IMR-90 (cell line): Measurements from ENCODE around the gene OR5M8. TPM values are rescaled to one million over a fixed set of nuclear protein-coding genes. Genes with fewer than 3 reads are reported as not detected.

ENCODE experiments used
- ATAC-seq: fragments of 200-7000 bp; cut with Tn5 transposase; 2 replicates; pipeline ENCODE4 v1.9.1; 2020; ENCODE audit warnings: low read depth, mild to moderate bottlenecking, moderate library complexity
- BruUV-seq: library from RNA; stranded (reverse); fragments of 400-500 nt; replicated peaks from 2 replicates; lab custom pipeline; 2021; lab: Mats Ljungman, UMichigan
- CTCF ChIA-PET: fragments of 300-600 bp; formaldehyde crosslinking; extraction: SDS; loops from one replicate; lab custom pipeline; 2021; ENCODE audit warnings: antibody characterized with exemption; lab: Yijun Ruan, JAX
- POLR2A ChIA-PET: fragments of 300-600 bp; sonication (Branson Sonifier 250); formaldehyde crosslinking; loops from one replicate; lab custom pipeline; 2022; ENCODE audit warnings: antibody characterized with exemption; ENCODE audit not compliant: unreplicated experiment; lab: Charles Lee
- DNase-seq: peaks from one replicate; pipeline ENCODE4 v3.0.0; 2013
- H2AFZ ChIP-seq: replicated peaks from 2 replicates; pipeline ENCODE3; 2013; ENCODE audit warnings: low read length, mild to moderate bottlenecking; ENCODE audit not compliant: poor library complexity
- H2AK5ac ChIP-seq: 2 replicates; pipeline ENCODE4 v1.6.1; 2013; ENCODE audit warnings: low read depth, low read length, inconsistent platforms
- H2AK9ac ChIP-seq: replicated peaks from 2 replicates; pipeline ENCODE3; 2013; ENCODE audit warnings: mild to moderate bottlenecking, low read depth, low read length, moderate library complexity; ENCODE audit not compliant: poor library complexity
- H2BK120ac ChIP-seq: 2 replicates; pipeline ENCODE4 v1.6.1; 2013; ENCODE audit warnings: low read depth, low read length, inconsistent platforms
- H2BK15ac ChIP-seq: 3 replicates; pipeline ENCODE4 v1.6.1; 2013; ENCODE audit warnings: low read depth, low read length, inconsistent platforms
- H2BK20ac ChIP-seq: 2 replicates; pipeline ENCODE4 v1.6.1; 2013; ENCODE audit warnings: low read depth, mild to moderate bottlenecking, inconsistent platforms, low read length, moderate library complexity
- H2BK5ac ChIP-seq: 2 replicates; pipeline ENCODE4 v1.6.1; 2013; ENCODE audit warnings: mild to moderate bottlenecking, low read depth, low read length, inconsistent platforms; ENCODE audit not compliant: poor library complexity, severe bottlenecking
- H3K14ac ChIP-seq: replicated peaks from 2 replicates; pipeline ENCODE4 v1.6.1; 2013; ENCODE audit warnings: low read depth, low read length, inconsistent platforms
- H3K18ac ChIP-seq: 2 replicates; pipeline ENCODE4 v1.6.1; 2013; ENCODE audit warnings: low read depth, low read length, control low read depth
- H3K23ac ChIP-seq: 2 replicates; pipeline ENCODE4 v1.6.1; 2013; ENCODE audit warnings: low read depth, low read length, inconsistent platforms
- H3K27ac ChIP-seq: 2 replicates; pipeline ENCODE4 v1.5.1; 2013; ENCODE audit warnings: mild to moderate bottlenecking, control low read depth, low read length; ENCODE audit not compliant: insufficient read depth
- H3K27me3 ChIP-seq: 2 replicates; pipeline ENCODE4 v1.6.1; 2013; ENCODE audit warnings: low read length; ENCODE audit not compliant: control insufficient read depth, insufficient read depth
- H3K36me3 ChIP-seq: 2 replicates; pipeline ENCODE4 v1.6.1; 2013; ENCODE audit warnings: low read length, mixed read lengths; ENCODE audit not compliant: control insufficient read depth, insufficient read depth
- H3K4ac ChIP-seq: 2 replicates; pipeline ENCODE4 v1.6.1; 2013; ENCODE audit warnings: low read depth, low read length, inconsistent platforms
- H3K4me1 ChIP-seq: 2 replicates; pipeline ENCODE4 v1.6.1; 2013; ENCODE audit warnings: low read length, mixed read lengths; ENCODE audit not compliant: control insufficient read depth, insufficient read depth
- H3K4me2 ChIP-seq: 2 replicates; pipeline ENCODE4 v1.6.1; 2013; ENCODE audit warnings: low read depth, mild to moderate bottlenecking, control low read depth, low read length, moderate library complexity
- H3K4me3 ChIP-seq: 2 replicates; pipeline ENCODE4 v1.5.1; 2013; ENCODE audit warnings: low read depth, mild to moderate bottlenecking, control low read depth, low read length, moderate library complexity; ENCODE audit not compliant: insufficient read depth
- H3K56ac ChIP-seq: 2 replicates; pipeline ENCODE4 v1.6.1; 2013; ENCODE audit warnings: low read length, inconsistent platforms; ENCODE audit not compliant: insufficient read depth; ENCODE audit errors: extremely low read depth
- H3K79me1 ChIP-seq, 2 experiments: 2 replicates each; pipeline ENCODE4 v1.6.1; 2013; ENCODE audit warnings: low read length in 2 of 2, inconsistent platforms in 1 of 2, low read depth in 1 of 2
- H3K9ac ChIP-seq: 2 replicates; pipeline ENCODE4 v1.6.1; 2013; ENCODE audit warnings: low read depth, low read length, control low read depth
- H3K9me1 ChIP-seq: 2 replicates; pipeline ENCODE4 v1.6.1; 2013; ENCODE audit warnings: low read length, inconsistent platforms; ENCODE audit not compliant: insufficient read depth
- H3K9me3 ChIP-seq: 2 replicates; pipeline ENCODE4 v1.6.1; 2013; ENCODE audit warnings: low read length; ENCODE audit not compliant: control insufficient read depth, insufficient read depth
- H4K20me1 ChIP-seq: 2 replicates; pipeline ENCODE4 v1.6.1; 2013; ENCODE audit warnings: low read length, inconsistent platforms; ENCODE audit not compliant: insufficient read depth
- H4K5ac ChIP-seq: 2 replicates; pipeline ENCODE4 v1.6.1; 2013; ENCODE audit warnings: mild to moderate bottlenecking, low read depth, low read length, control low read depth
- H4K8ac ChIP-seq, 2 experiments: 2 replicates each; pipeline ENCODE4 v1.6.1; 2013; ENCODE audit warnings: low read depth in 2 of 2, low read length in 2 of 2, control low read depth in 1 of 2, inconsistent platforms in 1 of 2
- H4K91ac ChIP-seq: 2 replicates; pipeline ENCODE4 v1.6.1; 2013; ENCODE audit warnings: low read depth, low read length, inconsistent platforms; ENCODE audit not compliant: insufficient read depth
- BHLHE40 ChIP-seq: fragments of 150-350 bp; IDR thresholded peaks from 2 replicates; pipeline ENCODE4 v1.6.1; 2016; ENCODE audit warnings: mild to moderate bottlenecking, low read depth, low read length
- CEBPB ChIP-seq: IDR thresholded peaks from 2 replicates; pipeline ENCODE4 v1.6.1; 2012; ENCODE audit warnings: low read depth, low read length, improper control_type of control experiment
- CHD1 ChIP-seq: IDR thresholded peaks from 2 replicates; pipeline ENCODE4 v1.6.1; 2012; ENCODE audit warnings: low read depth, low read length, improper control_type of control experiment
- FOS ChIP-seq: fragments of 150-350 bp; IDR thresholded peaks from 2 replicates; pipeline ENCODE4 v1.6.1; 2016; ENCODE audit warnings: low read depth, low read length
- MAZ ChIP-seq: IDR thresholded peaks from 2 replicates; pipeline ENCODE4 v1.6.1; 2012; ENCODE audit warnings: low read depth, mild to moderate bottlenecking, low read length, improper control_type of control experiment, moderate library complexity, borderline replicate concordance
- MXI1 ChIP-seq: IDR thresholded peaks from 2 replicates; pipeline ENCODE4 v1.6.1; 2012; ENCODE audit warnings: low read depth, mild to moderate bottlenecking, low read length, moderate library complexity, borderline replicate concordance
- NFE2L2 ChIP-seq: fragments of 150-350 bp; IDR thresholded peaks from 2 replicates; pipeline ENCODE4 v1.6.1; 2016; ENCODE audit warnings: low read depth, mild to moderate bottlenecking, low read length
- RAD21 ChIP-seq: IDR thresholded peaks from 2 replicates; pipeline ENCODE4 v1.6.1; 2012; ENCODE audit warnings: low read length, improper control_type of control experiment
- RFX5 ChIP-seq: IDR thresholded peaks from 2 replicates; pipeline ENCODE4 v1.8.0; 2012; ENCODE audit warnings: low read depth, mild to moderate bottlenecking, low read length, moderate library complexity
- SMC3 ChIP-seq: fragments of 150-350 bp; IDR thresholded peaks from 2 replicates; pipeline ENCODE4 v1.6.1; 2016; ENCODE audit warnings: low read depth, mild to moderate bottlenecking, antibody characterized with exemption, low read length, moderate library complexity
- WGBS, 2 experiments: methylation state at CpG; one replicate each; pipeline versions ENCODE4 v1.1.5 to v1.1.7; 2013; ENCODE audit warnings: missing lambda C conversion rate in 2 of 2; ENCODE audit not compliant: insufficient read length in 1 of 2; ENCODE audit errors: extremely low coverage in 2 of 2; 5-methylcytosine and 5-hydroxymethylcytosine counted together
- dilution Hi-C: fragments of 300-500 bp; cut with HindIII; formaldehyde crosslinking; loops from one replicate; pipeline ENCODE4 v1.14.3; 2018; ENCODE audit warnings: low sequenced_read_pairs; ENCODE audit not compliant: unreplicated experiment
- in situ Hi-C: fragments of 300-500 bp; cut with MboI; formaldehyde crosslinking; loops from 3 replicates; pipeline ENCODE4 v1.14.3; 2019; ENCODE audit warnings: low sequenced_read_pairs, inconsistent platforms, mixed read lengths
- intact Hi-C: fragments of 100-400 bp; cut with micrococcal nuclease; formaldehyde crosslinking; loops from 2 replicates; pipeline ENCODE4 v1.10.0; 2022
- polyA plus RNA-seq, 3 experiments: library from polyadenylated mRNA; depleted of rRNA; stranded (reverse); fragments of >200 nt; gene quantifications; 2 replicates each; pipeline ENCODE4 v1.2.3, GENCODE V29; 2012; ENCODE audit warnings: low replicate concordance in 1 of 3
- total RNA-seq: library from RNA; depleted of rRNA; stranded (reverse); fragments of >200 nt; gene quantifications from 2 replicates; pipeline ENCODE4 v1.2.3, GENCODE V29; 2012
- TF ChIP-seq, protein P1 (sequence below): fragments of 150-350 bp; IDR thresholded peaks from 2 replicates; pipeline ENCODE4 v1.6.1; 2017; ENCODE audit warnings: mild to moderate bottlenecking, antibody characterized with exemption, low read length, low read depth
- TF ChIP-seq, protein P2 (sequence below): fragments of 150-350 bp; IDR thresholded peaks from 2 replicates; pipeline ENCODE4 v1.6.1; 2016; ENCODE audit warnings: low read depth, mild to moderate bottlenecking, low read length, moderate library complexity, borderline replicate concordance
- TF ChIP-seq, protein P3 (sequence below): conservative IDR thresholded peaks from 2 replicates; pipeline ENCODE4 v1.5.1; 2012; ENCODE audit warnings: mild to moderate bottlenecking, low read depth, low read length, improper control_type of control experiment

Gene OR5M8
- total and polyA plus RNA-seq, 2 of the 4 experiments (the other 2 are of a cell fraction), result not detected

DNA sequence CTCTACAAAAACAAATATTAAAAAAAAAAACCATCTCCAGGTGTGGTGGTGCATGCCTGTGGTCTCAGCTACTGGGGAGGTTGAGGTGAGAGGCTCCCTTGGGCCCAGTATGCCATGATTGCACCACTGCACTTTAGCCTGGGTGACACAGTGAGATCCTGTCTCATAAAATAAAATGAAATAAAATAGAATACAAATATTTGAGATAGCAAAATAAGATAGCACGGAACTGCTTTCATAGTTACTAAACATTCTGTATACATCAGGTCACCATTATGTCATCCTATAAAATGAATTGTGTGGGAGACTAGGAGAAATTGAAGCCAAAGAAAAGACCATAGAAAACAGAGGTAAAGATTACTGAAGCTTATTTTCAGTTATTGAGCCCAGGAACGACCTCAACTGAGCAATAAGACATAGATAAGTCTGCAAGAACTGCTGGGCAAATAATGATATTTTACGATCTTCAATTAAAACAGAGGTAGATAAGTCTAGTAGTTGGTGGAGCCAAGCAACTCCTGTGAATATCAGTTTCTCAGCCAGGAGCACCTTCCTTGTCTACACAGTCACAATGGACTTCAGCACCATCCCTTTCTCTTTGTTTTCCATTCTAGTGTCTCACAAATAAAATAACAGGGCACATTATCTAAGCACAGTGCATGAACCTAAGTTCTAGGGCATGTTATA, 42.0 kb upstream of the OR5M8 start:
- Histone ChIP-seq H2AK5ac (no peak overlapping the region), H2AFZ (no peak overlapping the region), H3K14ac (no peak overlapping the region), H2BK5ac (no peak overlapping the region), H3K4me3 (no peak overlapping the region), H2BK15ac (no peak overlapping the region), H2AK9ac (no peak overlapping the region), H3K56ac (no peak overlapping the region), H4K8ac (no peak overlapping the region), H3K79me1 (no peaks in the 10 kb centered on the region), H3K4me1 (no peaks in the 10 kb centered on the region), H3K9ac (no peak overlapping the region), H3K18ac (no peak overlapping the region), H3K9me3 (peaks cover 2% of the 10 kb centered on the region; the same call in 1 of the 2 replicates), H3K9me1 (no peaks in the 10 kb centered on the region), H2BK120ac (no peak overlapping the region), H3K27me3 (no peaks in the 10 kb centered on the region), H3K4ac (no peak overlapping the region), H2BK20ac (no peak overlapping the region), H4K5ac (no peak overlapping the region), H3K36me3 (no peaks in the 10 kb centered on the region), H3K4me2 (no peak overlapping the region), H4K20me1 (no peaks in the 10 kb centered on the region), H3K27ac (no peak overlapping the region), H4K91ac (no peak overlapping the region), H3K23ac (no peak overlapping the region)
- 0% methylated on average over 1 of the region's 3 CpGs; no CpG with 5 or more reads in 1 of the 2 experiments for WGBS, 2 experiments
- intact Hi-C loops (no loop called here), dilution Hi-C loops (no loop called here), in situ Hi-C loops (no loop called here)
- BruUV-seq, result no TSS peak
- ATAC-seq (no peak), DNase-seq (no peak)
- POLR2A ChIA-PET, result no interaction called here
- TF ChIP-seq MAZ, result no peak
- no peak for TF ChIP-seq RFX5
- TF ChIP-seq CHD1, result no peak
- TF ChIP-seq, protein P1, sequence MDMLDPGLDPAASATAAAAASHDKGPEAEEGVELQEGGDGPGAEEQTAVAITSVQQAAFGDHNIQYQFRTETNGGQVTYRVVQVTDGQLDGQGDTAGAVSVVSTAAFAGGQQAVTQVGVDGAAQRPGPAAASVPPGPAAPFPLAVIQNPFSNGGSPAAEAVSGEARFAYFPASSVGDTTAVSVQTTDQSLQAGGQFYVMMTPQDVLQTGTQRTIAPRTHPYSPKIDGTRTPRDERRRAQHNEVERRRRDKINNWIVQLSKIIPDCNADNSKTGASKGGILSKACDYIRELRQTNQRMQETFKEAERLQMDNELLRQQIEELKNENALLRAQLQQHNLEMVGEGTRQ, result no peak
- no peak for TF ChIP-seq SMC3
- TF ChIP-seq, protein P2, sequence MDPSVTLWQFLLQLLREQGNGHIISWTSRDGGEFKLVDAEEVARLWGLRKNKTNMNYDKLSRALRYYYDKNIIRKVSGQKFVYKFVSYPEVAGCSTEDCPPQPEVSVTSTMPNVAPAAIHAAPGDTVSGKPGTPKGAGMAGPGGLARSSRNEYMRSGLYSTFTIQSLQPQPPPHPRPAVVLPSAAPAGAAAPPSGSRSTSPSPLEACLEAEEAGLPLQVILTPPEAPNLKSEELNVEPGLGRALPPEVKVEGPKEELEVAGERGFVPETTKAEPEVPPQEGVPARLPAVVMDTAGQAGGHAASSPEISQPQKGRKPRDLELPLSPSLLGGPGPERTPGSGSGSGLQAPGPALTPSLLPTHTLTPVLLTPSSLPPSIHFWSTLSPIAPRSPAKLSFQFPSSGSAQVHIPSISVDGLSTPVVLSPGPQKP, result no peak
- TF ChIP-seq NFE2L2, result no peak
- no peak for TF ChIP-seq MXI1
- TF ChIP-seq CEBPB, result no peak
- TF ChIP-seq RAD21, result no peak
- no peak for TF ChIP-seq BHLHE40
- TF ChIP-seq, protein P3, sequence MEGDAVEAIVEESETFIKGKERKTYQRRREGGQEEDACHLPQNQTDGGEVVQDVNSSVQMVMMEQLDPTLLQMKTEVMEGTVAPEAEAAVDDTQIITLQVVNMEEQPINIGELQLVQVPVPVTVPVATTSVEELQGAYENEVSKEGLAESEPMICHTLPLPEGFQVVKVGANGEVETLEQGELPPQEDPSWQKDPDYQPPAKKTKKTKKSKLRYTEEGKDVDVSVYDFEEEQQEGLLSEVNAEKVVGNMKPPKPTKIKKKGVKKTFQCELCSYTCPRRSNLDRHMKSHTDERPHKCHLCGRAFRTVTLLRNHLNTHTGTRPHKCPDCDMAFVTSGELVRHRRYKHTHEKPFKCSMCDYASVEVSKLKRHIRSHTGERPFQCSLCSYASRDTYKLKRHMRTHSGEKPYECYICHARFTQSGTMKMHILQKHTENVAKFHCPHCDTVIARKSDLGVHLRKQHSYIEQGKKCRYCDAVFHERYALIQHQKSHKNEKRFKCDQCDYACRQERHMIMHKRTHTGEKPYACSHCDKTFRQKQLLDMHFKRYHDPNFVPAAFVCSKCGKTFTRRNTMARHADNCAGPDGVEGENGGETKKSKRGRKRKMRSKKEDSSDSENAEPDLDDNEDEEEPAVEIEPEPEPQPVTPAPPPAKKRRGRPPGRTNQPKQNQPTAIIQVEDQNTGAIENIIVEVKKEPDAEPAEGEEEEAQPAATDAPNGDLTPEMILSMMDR, result no peak
- no peak for TF ChIP-seq FOS
- CTCF ChIA-PET, result no interaction called here
